ENCODE data around the gene CCDC179.

Gene CCDC179

DNA sequence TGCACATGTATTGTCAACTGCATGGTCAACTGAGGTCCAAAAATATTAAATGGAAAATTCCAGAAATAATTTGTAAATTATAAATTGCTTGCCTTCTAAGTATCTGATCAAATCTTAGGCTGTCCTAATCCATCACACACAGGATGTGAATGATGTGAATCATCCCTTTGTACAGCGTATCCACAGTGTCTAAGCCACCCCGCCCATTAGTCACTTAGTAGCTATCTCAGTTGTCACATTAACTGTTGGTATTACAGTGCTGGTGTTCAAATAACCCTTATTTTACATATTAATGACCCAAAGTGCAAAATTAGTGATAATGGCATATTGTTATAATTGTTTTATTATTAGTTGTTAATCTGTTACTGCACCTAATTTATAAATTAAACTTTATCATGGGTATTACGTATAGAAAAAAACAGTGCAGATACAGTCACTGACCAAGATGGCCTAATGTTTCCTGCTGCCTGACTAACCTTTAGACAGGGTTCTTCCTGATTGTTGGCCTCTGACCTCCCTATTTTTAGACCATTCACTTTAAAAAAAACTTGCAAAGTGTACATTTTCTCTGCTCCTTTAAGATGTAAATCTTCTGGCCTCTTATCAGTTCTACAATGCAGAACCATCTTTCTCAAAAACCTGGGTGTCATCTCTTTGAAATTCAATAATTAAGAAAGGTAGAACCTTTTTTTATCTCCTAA lies 27.8 kb downstream of the CCDC179 start:
- Histone ChIP-seq H4K20me1 (ENCODE audit: insufficient read depth, low read length, poor library complexity, severe bottlenecking) (no peaks in the 10 kb centered on the region), H3K79me2 (ENCODE audit: insufficient read depth, low read length) (peaks cover 17% of the 10 kb centered on the region), H3K36me3 (ENCODE audit: insufficient read depth, low read length) (no peaks in the 10 kb centered on the region), H3K4me3 (ENCODE audit: low read length, poor library complexity, severe bottlenecking) (no peak overlapping the region), H3K4me1 (ENCODE audit: insufficient read depth, low read length, poor library complexity, severe bottlenecking) (peaks cover 36% of the 10 kb centered on the region), H3F3A (ENCODE audit: low read depth) (no peaks in the 10 kb centered on the region), H3K9ac (ENCODE audit: low read depth, low read length, poor library complexity, severe bottlenecking) (no peak overlapping the region), H2AFZ (ENCODE audit: low read length) (peak overlapping the region; percentile 30; the same call in 1 of the 2 replicates), H3K4me2 (ENCODE audit: low read depth, low read length, poor library complexity, severe bottlenecking) (no peak overlapping the region), H3K9me2 (replicated peaks; ENCODE audit: low read depth, low read length) (no peaks in the 10 kb centered on the region), H3K9me3 (ENCODE audit: insufficient read depth, low read depth, low read length) (no peaks in the 10 kb centered on the region), H3K27me3 (ENCODE audit: insufficient read depth, low read length, poor library complexity, severe bottlenecking) (no peaks in the 10 kb centered on the region)
- no peak for TF ChIP-seq EZH2phosphoT487 (IDR thresholded peaks at IDR 0.05; ENCODE audit: borderline replicate concordance)
- TF ChIP-seq, protein P1, sequence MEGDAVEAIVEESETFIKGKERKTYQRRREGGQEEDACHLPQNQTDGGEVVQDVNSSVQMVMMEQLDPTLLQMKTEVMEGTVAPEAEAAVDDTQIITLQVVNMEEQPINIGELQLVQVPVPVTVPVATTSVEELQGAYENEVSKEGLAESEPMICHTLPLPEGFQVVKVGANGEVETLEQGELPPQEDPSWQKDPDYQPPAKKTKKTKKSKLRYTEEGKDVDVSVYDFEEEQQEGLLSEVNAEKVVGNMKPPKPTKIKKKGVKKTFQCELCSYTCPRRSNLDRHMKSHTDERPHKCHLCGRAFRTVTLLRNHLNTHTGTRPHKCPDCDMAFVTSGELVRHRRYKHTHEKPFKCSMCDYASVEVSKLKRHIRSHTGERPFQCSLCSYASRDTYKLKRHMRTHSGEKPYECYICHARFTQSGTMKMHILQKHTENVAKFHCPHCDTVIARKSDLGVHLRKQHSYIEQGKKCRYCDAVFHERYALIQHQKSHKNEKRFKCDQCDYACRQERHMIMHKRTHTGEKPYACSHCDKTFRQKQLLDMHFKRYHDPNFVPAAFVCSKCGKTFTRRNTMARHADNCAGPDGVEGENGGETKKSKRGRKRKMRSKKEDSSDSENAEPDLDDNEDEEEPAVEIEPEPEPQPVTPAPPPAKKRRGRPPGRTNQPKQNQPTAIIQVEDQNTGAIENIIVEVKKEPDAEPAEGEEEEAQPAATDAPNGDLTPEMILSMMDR (conservative IDR thresholded peaks at IDR 0.05; ENCODE audit: low read length) = no peak

DNA sequence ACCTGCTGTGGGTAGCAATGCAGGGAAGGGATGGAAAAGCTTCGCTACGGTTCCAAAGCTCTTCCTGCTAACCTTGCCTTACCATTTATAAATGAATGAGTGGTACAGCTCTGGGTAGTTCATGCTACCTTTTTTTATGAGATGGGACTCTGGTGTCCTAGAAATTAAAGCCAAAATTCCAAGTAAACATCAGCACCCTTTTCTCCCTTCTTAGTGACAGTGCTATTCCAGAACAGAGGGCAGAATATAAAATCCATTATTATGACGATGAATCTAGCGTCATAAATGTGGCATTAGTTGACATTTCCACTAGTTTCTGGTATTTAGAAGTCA lies 30.2 kb downstream of the CCDC179 start:
- Histone ChIP-seq H3F3A (ENCODE audit: low read depth) (no peaks in the 10 kb centered on the region), H3K9me2 (replicated peaks; ENCODE audit: low read depth, low read length) (no peaks in the 10 kb centered on the region), H3K4me1 (ENCODE audit: insufficient read depth, low read length, poor library complexity, severe bottlenecking) (peaks cover 41% of the 10 kb centered on the region), H3K36me3 (ENCODE audit: insufficient read depth, low read length) (peaks cover 3% of the 10 kb centered on the region; the same call in 1 of the 2 replicates), H3K27me3 (ENCODE audit: insufficient read depth, low read length, poor library complexity, severe bottlenecking) (no peaks in the 10 kb centered on the region), H2AFZ (ENCODE audit: low read length) (no peak overlapping the region), H3K79me2 (ENCODE audit: insufficient read depth, low read length) (peaks cover 22% of the 10 kb centered on the region), H3K4me2 (ENCODE audit: low read depth, low read length, poor library complexity, severe bottlenecking) (peak overlapping the region; percentile 78), H3K9me3 (ENCODE audit: insufficient read depth, low read depth, low read length) (no peaks in the 10 kb centered on the region), H4K20me1 (ENCODE audit: insufficient read depth, low read length, poor library complexity, severe bottlenecking) (no peaks in the 10 kb centered on the region), H3K4me3 (ENCODE audit: low read length, poor library complexity, severe bottlenecking) (peak overlapping the region; percentile 66), H3K9ac (ENCODE audit: low read depth, low read length, poor library complexity, severe bottlenecking) (no peak overlapping the region)
- TF ChIP-seq EZH2phosphoT487 (IDR thresholded peaks at IDR 0.05; ENCODE audit: borderline replicate concordance) = no peak
- TF ChIP-seq, protein P1 (conservative IDR thresholded peaks at IDR 0.05; ENCODE audit: low read length) = no peak

DNA sequence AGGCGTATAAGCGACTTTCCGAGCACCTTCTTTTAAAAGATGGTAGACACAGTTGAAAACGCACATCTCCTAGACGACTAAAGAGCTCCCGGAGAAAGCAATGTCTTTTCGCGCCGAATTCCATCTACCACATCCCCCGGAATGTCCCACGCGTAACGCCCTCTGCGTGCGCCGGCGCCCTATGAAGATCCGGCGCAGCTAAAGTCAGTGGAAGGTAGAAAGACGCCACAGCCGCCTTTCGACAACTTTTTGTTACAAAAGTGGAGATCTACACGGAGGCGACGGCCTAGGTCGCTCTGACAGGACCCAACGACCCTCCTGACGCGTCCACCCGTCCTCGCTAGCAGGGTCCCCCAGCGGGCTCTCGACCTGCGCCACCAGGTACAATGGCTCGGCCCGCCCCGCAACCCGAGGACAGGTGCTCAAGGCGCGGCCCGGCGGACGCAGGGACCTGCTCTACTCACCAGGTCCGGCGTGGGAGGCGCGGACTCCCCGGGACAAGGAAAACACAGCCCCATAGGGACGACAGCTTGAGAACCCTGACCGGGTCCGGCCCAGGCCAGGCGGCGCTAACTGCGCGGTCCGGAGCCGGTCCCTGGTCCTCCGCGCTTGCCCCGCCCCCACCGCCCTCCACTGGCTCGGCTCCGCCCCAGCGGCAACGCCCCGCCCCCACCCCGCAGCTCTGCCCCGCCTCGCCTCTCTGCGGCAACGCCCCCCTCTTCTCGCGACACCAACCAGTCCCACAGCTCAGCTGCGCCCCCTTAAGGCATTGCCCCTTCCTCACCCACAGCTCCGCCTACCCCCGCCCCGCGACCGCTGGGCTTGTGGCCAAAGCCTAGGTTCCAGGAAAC lies 30.8 kb downstream of the CCDC179 start, which contains the start of gene SVIP:
TSS of gene SVIP (minus strand) at position 571 of the 851 bp plus-strand sequence. CDS start at position 518, 53 bp downstream.
- peaks cover 41% of the 10 kb centered on the region for H3K4me1 ChIP-seq (ENCODE audit: insufficient read depth, low read length, poor library complexity, severe bottlenecking)
- peak within 1 kb of the TSS; percentile 82 for H3K4me3 ChIP-seq (ENCODE audit: low read length, poor library complexity, severe bottlenecking)
- peak within 1 kb of the TSS; percentile 94 for H2AFZ ChIP-seq (ENCODE audit: low read length)
- H3K79me2 ChIP-seq (ENCODE audit: insufficient read depth, low read length) = peaks cover 22% of the 10 kb centered on the region
- no peaks in the 10 kb centered on the region for H4K20me1 ChIP-seq (ENCODE audit: insufficient read depth, low read length, poor library complexity, severe bottlenecking)
- peak within 1 kb of the TSS; percentile 81 for H3K4me2 ChIP-seq (ENCODE audit: low read depth, low read length, poor library complexity, severe bottlenecking)
- TF ChIP-seq, protein P1 (conservative IDR thresholded peaks at IDR 0.05; ENCODE audit: low read length) = peak; percentile 70
- TF ChIP-seq EZH2phosphoT487 (IDR thresholded peaks at IDR 0.05; ENCODE audit: borderline replicate concordance) = no peak
- no peaks in the 10 kb centered on the region for H3K27me3 ChIP-seq (ENCODE audit: insufficient read depth, low read length, poor library complexity, severe bottlenecking)
- no peaks in the 10 kb centered on the region for H3K9me3 ChIP-seq (ENCODE audit: insufficient read depth, low read depth, low read length)
- peak within 1 kb of the TSS; percentile 83 for H3K9ac ChIP-seq (ENCODE audit: low read depth, low read length, poor library complexity, severe bottlenecking)
- no peaks in the 10 kb centered on the region for H3K9me2 ChIP-seq (replicated peaks; ENCODE audit: low read depth, low read length)
- H3F3A ChIP-seq (ENCODE audit: low read depth) = no peaks in the 10 kb centered on the region
- H3K36me3 ChIP-seq (ENCODE audit: insufficient read depth, low read length) = peaks cover 9% of the 10 kb centered on the region; the same call in 1 of the 2 replicates

Data from Loucy (cell line).